ENCODE results near the gene AP4E1. TPM values are rescaled to one million over a fixed set of nuclear protein-coding genes. Genes with fewer than 3 reads are reported as not detected.

AP4E1 gene
- total RNA-seq, 1 donor from 2014 or later = 11.3 TPM

GRCh38 chr15:50925281-50925680, 16.8 kb downstream of the AP4E1 start:
- no peak for TF ChIP-seq CTCF (IDR thresholded peaks at IDR 0.05; ENCODE audit: insufficient read depth, low read length, poor library complexity, severe bottlenecking)
- H3K4me3 ChIP-seq (ENCODE audit: low read depth, low read length) = no peak overlapping the region
- peaks cover 1% of the 10 kb centered on the region for H3K36me3 ChIP-seq (ENCODE audit: control insufficient read depth, insufficient read depth, low read length)
- DNase-seq (ENCODE audit: low read depth) = no peak
- no peaks in the 10 kb centered on the region for H3K27me3 ChIP-seq (ENCODE audit: control insufficient read depth, insufficient read depth, low read length)

- TF ChIP-seq CTCF (IDR thresholded peaks at IDR 0.05; ENCODE audit: insufficient read depth, low read length, poor library complexity, severe bottlenecking) = no peak
- Histone ChIP-seq H3K36me3 (ENCODE audit: control insufficient read depth, insufficient read depth, low read length) (peaks cover 1% of the 10 kb centered on the region), H3K27me3 (ENCODE audit: control insufficient read depth, insufficient read depth, low read length) (no peaks in the 10 kb centered on the region), H3K4me3 (ENCODE audit: low read depth, low read length) (no peak overlapping the region)
- DNase-seq (ENCODE audit: low read depth) = no peak
Measured at GRCh38 chr15:50929062-50929461, 20.6 kb downstream of the AP4E1 start.

GRCh38 chr15:50930792-50931191, 22.3 kb downstream of the AP4E1 start:
- Histone ChIP-seq H3K27me3 (ENCODE audit: control insufficient read depth, insufficient read depth, low read length) (no peaks in the 10 kb centered on the region), H3K36me3 (ENCODE audit: control insufficient read depth, insufficient read depth, low read length) (peaks cover 1% of the 10 kb centered on the region), H3K4me3 (ENCODE audit: low read depth, low read length) (no peak overlapping the region)
- no peak for DNase-seq (ENCODE audit: low read depth)
- TF ChIP-seq CTCF (IDR thresholded peaks at IDR 0.05; ENCODE audit: insufficient read depth, low read length, poor library complexity, severe bottlenecking) = no peak

GRCh38 chr15:50933341-50933740, 24.9 kb downstream of the AP4E1 start:
- DNase-seq (ENCODE audit: low read depth) = no peak
- no peak for TF ChIP-seq CTCF (IDR thresholded peaks at IDR 0.05; ENCODE audit: insufficient read depth, low read length, poor library complexity, severe bottlenecking)
- H3K27me3 ChIP-seq (ENCODE audit: control insufficient read depth, insufficient read depth, low read length) = no peaks in the 10 kb centered on the region
- peaks cover 1% of the 10 kb centered on the region for H3K36me3 ChIP-seq (ENCODE audit: control insufficient read depth, insufficient read depth, low read length)
- no peak overlapping the region for H3K4me3 ChIP-seq (ENCODE audit: low read depth, low read length)

GRCh38 chr15:50938525-50938924, 30.0 kb downstream of the AP4E1 start:
- TF ChIP-seq CTCF (IDR thresholded peaks at IDR 0.05; ENCODE audit: insufficient read depth, low read length, poor library complexity, severe bottlenecking) = no peak
- no peaks in the 10 kb centered on the region for H3K36me3 ChIP-seq (ENCODE audit: control insufficient read depth, insufficient read depth, low read length)
- DNase-seq (ENCODE audit: low read depth) = no peak

GRCh38 chr15:50939911-50940310, 31.4 kb downstream of the AP4E1 start:
- no peak for TF ChIP-seq CTCF (IDR thresholded peaks at IDR 0.05; ENCODE audit: insufficient read depth, low read length, poor library complexity, severe bottlenecking)
- Histone ChIP-seq H3K4me3 (ENCODE audit: low read depth, low read length) (no peak overlapping the region), H3K36me3 (ENCODE audit: control insufficient read depth, insufficient read depth, low read length) (no peaks in the 10 kb centered on the region), H3K27me3 (ENCODE audit: control insufficient read depth, insufficient read depth, low read length) (no peaks in the 10 kb centered on the region)
- DNase-seq (ENCODE audit: low read depth) = no peak

More at GRCh38 chr15:50938525-50938924, 30.0 kb downstream of the AP4E1 start:
- Histone ChIP-seq H3K27me3 (ENCODE audit: control insufficient read depth, insufficient read depth, low read length) (no peaks in the 10 kb centered on the region), H3K4me3 (ENCODE audit: low read depth, low read length) (no peak overlapping the region)

Measured in kidney epithelial cell (primary cell).